Left ventricle myocardium superior (tissue), 1 donor: ENCODE data around the gene PLCB2. TPM values are rescaled to one million over a fixed set of nuclear protein-coding genes. Genes with fewer than 3 reads are reported as not detected.

Source experiments
- ATAC-seq: fragments of 200-7000 bp; cut with Tn5 transposase; one replicate; pipeline ENCODE4 v1.9.1; 2020; ENCODE audit warnings: mild to moderate bottlenecking, moderate library complexity
- DNase-seq: peaks from one replicate; pipeline ENCODE4 v3.0.0-alpha.2; 2020
- intact Hi-C: fragments of 100-400 bp; cut with micrococcal nuclease; formaldehyde crosslinking; loops from one replicate; pipeline ENCODE4 v1.11.0; 2022
- total RNA-seq: library from RNA; stranded (reverse); fragmentation: NEBNext Ultra II Directional; extraction: Animal tissue kit (Norgen Biotek cat#: 25700); gene quantifications from one replicate; pipeline ENCODE4 v1.2.1, GENCODE V29; 2021
- donor health status: DM: no; HTN: yes; CAD: no; lungs with severe emphysema.

Gene PLCB2
- total RNA-seq, 1 donor from 2014 or later = 7.5 TPM

- intact Hi-C loops = no loop called here
- no peak for ATAC-seq
- no peak for DNase-seq
Observed at GRCh38 chr15:40264321-40265153, 43.2 kb downstream of the PLCB2 start.

GRCh38 chr15:40263024-40263754 lies 44.5 kb downstream of the PLCB2 start:
- DNase-seq = no peak
- ATAC-seq = no peak
- intact Hi-C loops = no loop called here

GRCh38 chr15:40259021-40259420 lies 48.7 kb downstream of the PLCB2 start:
- intact Hi-C loops = no loop called here
- ATAC-seq (no peak), DNase-seq (no peak)

GRCh38 chr15:40258544-40258943 lies 49.2 kb downstream of the PLCB2 start:
- intact Hi-C loops = no loop called here
- ATAC-seq = no peak
- no peak for DNase-seq

GRCh38 chr15:40257656-40258450 lies 49.9 kb downstream of the PLCB2 start:
- intact Hi-C loops = no loop called here
- DNase-seq (no peak), ATAC-seq (no peak)

- no peak for DNase-seq
- no peak for ATAC-seq
- intact Hi-C loops = no loop called here
Observed at GRCh38 chr15:40256638-40257235, 51.0 kb downstream of the PLCB2 start.

- DNase-seq = peak; percentile 15
- intact Hi-C loops = no loop called here
- ATAC-seq = no peak
Observed at GRCh38 chr15:40255033-40255432, 52.7 kb downstream of the PLCB2 start.

- DNase-seq = peak; percentile 10
- intact Hi-C loops = no loop called here
- ATAC-seq = no peak
Observed at GRCh38 chr15:40254452-40254851, 53.3 kb downstream of the PLCB2 start.

- no peak for DNase-seq
Observed at GRCh38 chr15:40253167-40253790, 54.5 kb downstream of the PLCB2 start.

GRCh38 chr15:40252438-40253166 lies 55.1 kb downstream of the PLCB2 start:
- peak; percentile 70 for ATAC-seq
- intact Hi-C loops = no loop called here
- DNase-seq = peak; percentile 61

More at GRCh38 chr15:40253167-40253790, 54.5 kb downstream of the PLCB2 start:
- no peak for ATAC-seq
- intact Hi-C loops = no loop called here

- peak; percentile 33 for DNase-seq
- intact Hi-C loops = no loop called here
- peak; percentile 17 for ATAC-seq
Observed at GRCh38 chr15:40252141-40252437, 55.6 kb downstream of the PLCB2 start.

- DNase-seq (peak; percentile 74), ATAC-seq (peak; percentile 69)
- intact Hi-C loops = no loop called here
Observed at GRCh38 chr15:40251486-40252140, 56.1 kb downstream of the PLCB2 start.

- peak; percentile 15 for DNase-seq
- ATAC-seq = no peak
Observed at GRCh38 chr15:40250771-40251483, 56.8 kb downstream of the PLCB2 start.

GRCh38 chr15:40250304-40250656 lies 57.5 kb downstream of the PLCB2 start:
- intact Hi-C loops = no loop called here
- DNase-seq = no peak
- ATAC-seq = no peak

More at GRCh38 chr15:40250771-40251483, 56.8 kb downstream of the PLCB2 start:
- intact Hi-C loops = no loop called here

GRCh38 chr15:40249477-40250303 lies 58.0 kb downstream of the PLCB2 start:
- intact Hi-C loops = no loop called here
- DNase-seq = peak; percentile 44
- peak; percentile 34 for ATAC-seq

GRCh38 chr15:40248006-40248783 lies 59.5 kb downstream of the PLCB2 start:
- ATAC-seq = no peak
- intact Hi-C loops = no loop called here
- no peak for DNase-seq
